Heart left ventricle (tissue), 13 donors: Measurements from ENCODE around the gene ADGRB3.

Experiments used
- CTCF ChIP-seq, 12 donors: fragments of 200-600 bp; sonication (generic) in 4 of 12; IDR thresholded peaks; one replicate each; pipeline versions ENCODE4 v1.5.0 to v1.8.0; 2018 to 2022; ENCODE audit warnings: antibody characterized with exemption in 12 of 12, mild to moderate bottlenecking in 5 of 12
- POLR2A ChIP-seq, 2 donors: fragments of 450-650 bp; IDR thresholded peaks; one replicate each; pipeline ENCODE4 v1.6.1; 2017; ENCODE audit warnings: antibody characterized with exemption in 2 of 2, mild to moderate bottlenecking in 2 of 2, moderate library complexity in 2 of 2
- donor health status: ischemic (EF 13 %, LVEDD 7.1; RV severe dilation, severe dysfunction).
- donor health status: DM: no; HTN: yes; CAD: no.
- donor health status: DM: no; HTN: no; CAD: no.
- donor health status: ischemic (EF 25% LVEDD 6.9; RV normal size, moderate dysfunction).
- donor health status: ischemic (EF 25% LVEDD 5.7; RV mildly dilated, moderate dysfunction).
- donor health status: ischemic (EF 35%, LVEDD 5.7; RV mildly dilated, moderate dysfunction).
- donor health status: nonischemic (EF 11% LVEDD 7.7; RV severe dilation, severe dysfunction).
- donor health status: DM: yes; HTN: yes; CAD: no.
- donor health status: PGD.
- donor health status: ischemic (EF 29% LVEDD 5.4; RV normal size, mild dysfunction).
- donor health status: nonischemic (EF 23%, LVEDD 6.1; RV moderate dilation, normal function).

- no peak for TF ChIP-seq CTCF (IDR thresholded peaks at IDR 0.05)
- no peak for TF ChIP-seq POLR2A (IDR thresholded peaks at IDR 0.05)
Observed at GRCh38 chr6:68704485-68704884, 69.4 kb downstream of the ADGRB3 start.
